HG03432 (cell line): ENCODE measurements around the gene SEC24D.

Source experiments
- ATAC-seq: cut with Tn5 transposase; IDR thresholded peaks from one replicate; pipeline ENCODE4 v1.9.1; 2021; ENCODE audit warnings: mild to moderate bottlenecking, moderate library complexity; ENCODE audit not compliant: unreplicated experiment

Gene SEC24D

GRCh38 chr4:118723369-118723768 lies 112.6 kb downstream of the SEC24D start:
- no peak for ATAC-seq

GRCh38 chr4:118721752-118722151 lies 114.2 kb downstream of the SEC24D start:
- ATAC-seq: no peak

DNA sequence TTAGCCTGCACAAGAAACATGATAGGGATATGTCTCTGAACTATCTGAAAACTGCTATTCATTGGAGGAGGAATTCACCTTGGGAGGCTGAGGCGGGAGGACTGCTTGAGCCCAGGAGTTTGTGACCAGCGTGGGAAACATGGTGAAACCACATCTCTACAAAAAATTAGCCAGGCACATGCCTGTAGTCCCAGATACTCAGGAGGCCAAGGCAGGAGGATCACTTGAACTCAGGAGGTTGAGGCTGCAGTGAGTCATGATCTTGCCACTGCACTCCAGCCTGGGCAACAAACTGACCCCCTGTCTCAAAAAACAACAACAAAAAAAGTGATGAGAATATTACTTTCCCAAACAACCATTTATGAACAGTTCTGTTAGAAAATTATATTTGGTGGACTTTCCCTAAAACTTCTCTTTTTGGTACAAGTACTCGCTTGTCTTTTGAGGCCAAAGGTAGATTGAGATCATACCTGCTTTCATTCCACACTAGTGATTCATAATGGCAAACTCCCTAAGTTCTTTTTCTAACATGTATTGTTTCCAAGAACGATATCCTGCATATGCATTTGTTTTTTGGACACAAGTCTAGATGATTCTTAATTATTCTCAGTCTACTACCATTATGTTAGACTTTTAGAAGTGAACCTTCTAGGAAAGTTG lies 117.3 kb downstream of the SEC24D start:
- no peak for ATAC-seq

- ATAC-seq: no peak
Observed at GRCh38 chr4:118716304-118716703, 119.6 kb downstream of the SEC24D start.

DNA sequence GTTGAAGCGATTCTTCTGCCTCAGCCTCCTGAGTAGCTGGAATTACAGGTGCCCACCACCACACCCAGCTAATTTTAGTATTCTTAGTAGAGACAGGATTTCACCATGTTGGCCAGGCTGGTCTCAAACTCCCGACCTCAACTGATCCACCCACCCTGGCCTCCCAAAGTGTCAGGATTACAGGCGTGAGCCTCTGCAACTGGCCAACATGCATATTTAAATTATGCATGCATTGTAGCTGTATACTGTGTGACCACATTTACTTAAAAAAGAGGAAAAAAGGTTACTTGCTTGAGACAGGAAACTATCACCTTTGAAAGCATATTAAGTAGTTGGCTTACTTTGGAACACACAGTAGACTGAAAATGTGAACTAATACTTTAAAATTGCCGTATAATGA lies 121.2 kb downstream of the SEC24D start:
- ATAC-seq: no peak

- ATAC-seq: no peak
Observed at GRCh38 chr4:118712872-118713271, 123.1 kb downstream of the SEC24D start.

GRCh38 chr4:118711052-118711451 lies 124.9 kb downstream of the SEC24D start:
- no peak for ATAC-seq

GRCh38 chr4:118703118-118703517 lies 132.8 kb downstream of the SEC24D start:
- ATAC-seq: no peak

DNA sequence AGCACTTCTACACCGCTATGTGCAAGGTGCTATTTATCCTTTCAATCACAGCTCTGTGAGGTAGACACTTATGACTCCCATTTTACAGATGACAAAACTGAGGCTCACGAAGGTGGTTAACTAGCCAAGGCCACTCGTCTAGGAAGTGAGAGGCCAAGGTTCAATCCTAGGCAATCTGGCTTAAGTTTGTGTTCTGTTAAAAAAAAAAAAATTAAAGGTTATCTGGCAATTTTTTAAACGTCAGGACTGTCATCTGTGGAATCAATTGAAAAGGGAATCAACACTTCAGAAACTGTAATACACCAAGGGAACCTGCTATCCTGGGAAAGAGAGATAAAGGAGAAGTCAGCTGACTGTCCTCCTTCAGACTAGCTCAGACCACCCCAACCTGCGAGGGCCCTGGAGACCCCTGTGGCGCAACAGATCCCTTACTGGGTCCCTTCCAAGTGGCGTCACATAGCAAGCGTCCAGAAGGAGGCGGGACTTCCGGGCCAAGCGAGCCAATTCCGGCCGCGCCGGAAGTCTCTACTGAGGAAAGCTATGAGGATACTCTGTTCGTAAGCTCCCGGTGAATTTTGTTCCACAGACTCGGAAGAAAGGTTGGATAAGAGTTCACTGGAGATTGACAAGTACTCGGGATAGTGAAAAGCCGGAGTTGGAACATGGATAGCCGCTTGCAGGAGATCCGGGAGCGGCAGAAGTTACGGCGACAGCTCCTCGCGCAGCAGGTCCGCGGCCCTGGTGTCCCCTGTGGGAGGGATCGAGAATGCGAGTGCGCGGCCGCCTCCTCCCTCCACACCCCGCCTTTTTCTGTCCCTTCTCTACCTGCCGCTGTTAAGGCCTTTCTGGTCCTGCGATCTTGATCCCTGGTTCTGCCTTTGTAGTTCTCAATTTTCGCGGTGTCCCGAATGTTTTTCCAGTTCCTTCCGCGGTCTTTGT lies 150.8 kb downstream of the SEC24D start, which contains the start of gene METTL14:
Gene METTL14 (plus strand): TSS at position 520 of the 939 bp plus-strand sequence. CDS start 143 bp downstream, at position 663.
- peak; percentile 100 for ATAC-seq

DNA sequence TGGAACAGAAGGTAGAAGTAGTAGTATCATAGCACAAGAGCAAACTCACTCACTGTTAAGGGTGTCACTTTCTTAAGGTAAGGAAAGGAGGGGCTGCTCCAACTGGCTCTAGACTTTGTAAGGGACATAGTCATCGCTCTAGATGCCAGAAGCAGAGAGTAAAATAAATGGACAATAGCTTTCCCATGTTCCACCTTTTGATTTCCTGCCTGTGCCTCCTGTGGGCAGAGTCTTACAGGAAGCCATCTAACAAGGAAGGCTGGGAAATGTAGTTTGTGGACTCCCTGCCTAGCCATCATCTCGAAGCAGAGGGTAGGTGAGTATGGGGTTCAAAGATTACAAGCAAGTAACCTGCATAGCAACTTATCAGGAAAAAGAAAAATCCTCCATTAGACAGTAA lies 152.4 kb downstream of the SEC24D start:
- no peak for ATAC-seq

- ATAC-seq: no peak
Observed at GRCh38 chr4:118682928-118683327, 153.0 kb downstream of the SEC24D start.

GRCh38 chr4:118680808-118681207 lies 155.1 kb downstream of the SEC24D start:
- ATAC-seq: no peak

GRCh38 chr4:118676128-118676527 lies 159.8 kb downstream of the SEC24D start:
- ATAC-seq: no peak
